HG03025 (cell line): Measurements from ENCODE around the gene GNB1L.

Source experiments
- ATAC-seq: cut with Tn5 transposase; IDR thresholded peaks from one replicate; pipeline ENCODE4 v1.9.1; 2021; ENCODE audit warnings: mild to moderate bottlenecking, moderate library complexity; ENCODE audit not compliant: unreplicated experiment, low FRiP score

The GNB1L gene

GRCh38 chr22:19756288-19757128 is 98.2 kb downstream of the GNB1L start:
- ATAC-seq = no peak

- ATAC-seq = no peak
These were observed 98.9 kb downstream of the GNB1L start for GRCh38 chr22:19755722-19756287.

DNA sequence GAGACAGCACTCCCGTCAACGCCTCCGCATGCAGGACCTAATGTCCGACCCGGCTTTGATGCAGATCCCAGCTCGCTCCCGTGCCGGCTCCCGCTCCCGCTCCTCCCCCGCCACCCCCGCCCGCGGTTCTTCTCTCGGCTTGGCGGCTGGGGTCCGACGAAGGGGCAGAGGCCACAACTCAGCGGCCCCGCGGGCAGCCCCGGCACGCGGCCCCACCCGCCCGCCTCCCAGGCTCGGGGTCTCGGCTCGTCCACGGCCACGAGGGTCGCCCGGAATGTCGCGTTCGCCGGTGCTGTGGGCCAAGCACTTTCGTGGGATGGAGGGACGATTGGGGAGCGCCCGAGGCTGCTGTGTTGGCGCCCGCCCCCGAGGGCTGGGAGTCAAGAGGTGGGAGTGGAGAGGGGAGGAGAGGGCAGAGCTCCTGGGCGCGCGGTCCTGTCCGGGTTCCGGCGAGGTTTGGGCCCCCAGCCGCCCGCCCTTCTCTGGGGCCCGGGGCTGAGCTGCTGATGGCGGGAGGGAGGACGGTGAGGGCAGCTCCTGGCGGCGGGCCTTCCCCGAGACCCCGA is 99.4 kb downstream of the GNB1L start:
- ATAC-seq = no peak

DNA sequence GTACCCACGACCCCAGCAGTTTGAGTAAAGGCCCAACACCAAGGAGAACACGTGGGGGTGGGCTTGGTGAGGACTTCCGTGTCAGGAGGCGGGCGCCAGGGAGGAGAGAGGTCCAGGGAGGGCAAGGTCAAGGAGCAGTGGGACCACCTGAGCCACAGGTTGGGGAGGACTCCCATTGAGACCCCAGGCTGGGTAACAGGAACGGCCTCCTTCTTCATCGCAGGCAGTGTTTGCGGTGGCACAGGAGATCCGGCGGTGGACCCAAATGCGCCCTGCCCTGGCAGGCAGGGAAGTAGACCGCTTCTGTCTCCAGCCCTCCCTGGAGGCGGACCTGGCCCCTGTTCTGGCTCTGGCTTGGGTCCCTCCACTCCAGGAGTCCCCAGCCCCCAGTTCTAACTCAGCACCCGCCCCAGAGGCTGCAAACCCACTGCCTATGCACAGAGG is 100.0 kb downstream of the GNB1L start:
- ATAC-seq = no peak

- ATAC-seq = no peak
These were observed 100.5 kb downstream of the GNB1L start for GRCh38 chr22:19753996-19754700.

DNA sequence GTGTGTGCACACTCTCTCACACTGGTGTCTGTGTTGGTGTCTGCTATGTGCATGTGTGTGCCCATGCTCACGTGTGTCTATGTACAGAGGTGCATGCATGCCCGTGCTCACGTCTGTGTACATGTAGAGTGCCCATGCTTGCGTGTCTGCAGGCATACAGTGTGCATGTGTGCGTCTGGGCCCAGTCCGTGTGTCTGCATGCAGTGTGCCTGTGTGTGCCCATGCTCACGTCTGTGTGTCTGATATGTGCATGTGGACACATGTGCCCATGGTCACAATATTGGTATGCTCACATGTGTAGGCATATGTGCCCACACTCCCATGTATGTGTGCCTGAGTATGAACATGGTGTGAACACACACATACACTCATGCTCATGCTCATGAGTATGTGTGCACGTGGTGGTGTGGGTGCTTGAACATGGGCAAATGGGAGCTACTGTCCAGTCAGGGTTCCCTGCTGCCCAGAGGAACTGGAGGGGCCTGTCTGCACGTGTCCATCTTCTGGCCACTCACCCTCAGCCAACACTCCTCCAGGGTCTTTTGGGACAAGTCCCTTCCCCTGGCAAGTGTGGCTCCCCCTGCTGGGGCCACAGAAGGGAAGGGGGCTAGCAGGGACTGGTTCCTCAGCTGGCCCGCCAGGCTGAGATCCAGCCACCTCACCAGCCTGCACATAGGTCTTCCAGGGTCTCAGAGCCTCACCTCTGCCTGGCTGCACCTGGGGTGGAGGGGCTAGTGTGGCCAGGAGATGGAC is 101.4 kb downstream of the GNB1L start:
- no peak for ATAC-seq

- ATAC-seq = no peak
These were observed 103.0 kb downstream of the GNB1L start for GRCh38 chr22:19751497-19752245.

DNA sequence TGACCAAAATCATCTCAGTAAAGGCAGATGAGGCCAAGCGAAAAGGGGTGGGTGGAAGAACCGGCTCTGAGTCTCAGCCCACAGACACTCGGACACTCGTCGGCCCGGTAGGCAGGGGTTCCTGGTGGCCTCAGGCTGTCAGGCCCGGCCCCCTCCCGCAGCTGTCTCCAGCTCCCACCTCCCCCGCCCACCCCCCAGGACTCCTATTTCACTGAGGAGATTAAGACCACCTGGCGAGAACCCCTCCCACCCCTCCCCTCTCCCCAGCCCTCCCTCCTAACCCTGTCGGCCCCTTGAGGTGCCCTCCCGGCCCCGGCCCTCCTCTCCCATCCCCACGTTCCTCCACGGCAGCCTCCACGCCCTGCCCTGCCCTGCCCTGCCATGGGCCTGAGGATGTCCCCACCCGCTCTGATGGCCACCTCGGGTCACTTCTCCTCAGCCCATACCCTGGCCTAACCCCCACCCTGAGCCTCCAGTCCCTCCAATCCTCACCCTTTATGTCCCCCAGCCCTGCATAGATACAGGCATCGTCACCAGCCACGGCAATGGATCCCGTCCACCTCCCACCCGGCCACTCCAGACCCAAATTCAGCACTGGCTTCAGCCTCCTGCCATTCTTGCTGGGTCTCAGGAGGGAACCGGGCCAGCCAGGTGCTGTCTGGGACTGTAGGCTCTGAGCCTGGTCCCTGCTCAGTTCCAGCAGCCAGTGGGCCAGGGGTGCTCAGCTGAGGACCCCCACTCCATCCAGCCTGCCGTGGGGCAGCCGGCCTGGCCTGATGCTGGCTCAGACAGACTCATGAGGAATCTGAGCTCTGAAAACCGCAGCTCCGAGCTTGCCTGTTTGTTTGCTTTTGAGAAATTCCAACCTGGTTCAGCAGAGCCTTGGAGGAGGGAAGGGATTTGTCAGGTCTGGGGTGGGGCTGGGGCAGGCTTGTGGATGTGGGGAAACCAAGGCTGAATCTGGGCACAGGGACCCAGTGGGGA is 103.9 kb downstream of the GNB1L start:
- no peak for ATAC-seq

DNA sequence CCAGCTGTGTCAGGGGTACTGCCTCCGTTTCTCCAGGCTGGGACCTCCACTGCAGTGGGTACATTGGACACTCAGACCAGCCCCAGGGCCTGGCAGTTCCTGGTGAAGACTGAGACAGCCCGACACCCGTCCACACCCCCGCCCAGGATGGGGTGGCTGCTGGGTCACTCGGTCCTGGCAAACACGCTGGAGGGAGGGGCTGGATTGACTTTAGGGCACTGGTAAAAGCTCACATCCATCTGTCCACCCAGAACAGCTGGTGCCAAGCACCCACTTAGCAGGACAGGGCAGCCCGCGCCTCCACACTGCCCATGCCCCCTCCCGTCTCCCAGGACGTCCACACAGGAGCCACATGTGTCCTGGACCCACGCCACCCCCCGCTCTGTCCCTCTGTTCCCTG is 104.8 kb downstream of the GNB1L start:
- no peak for ATAC-seq

GRCh38 chr22:19748991-19749664 is 105.5 kb downstream of the GNB1L start:
- ATAC-seq = no peak

GRCh38 chr22:19748139-19748538 is 106.5 kb downstream of the GNB1L start:
- no peak for ATAC-seq

DNA sequence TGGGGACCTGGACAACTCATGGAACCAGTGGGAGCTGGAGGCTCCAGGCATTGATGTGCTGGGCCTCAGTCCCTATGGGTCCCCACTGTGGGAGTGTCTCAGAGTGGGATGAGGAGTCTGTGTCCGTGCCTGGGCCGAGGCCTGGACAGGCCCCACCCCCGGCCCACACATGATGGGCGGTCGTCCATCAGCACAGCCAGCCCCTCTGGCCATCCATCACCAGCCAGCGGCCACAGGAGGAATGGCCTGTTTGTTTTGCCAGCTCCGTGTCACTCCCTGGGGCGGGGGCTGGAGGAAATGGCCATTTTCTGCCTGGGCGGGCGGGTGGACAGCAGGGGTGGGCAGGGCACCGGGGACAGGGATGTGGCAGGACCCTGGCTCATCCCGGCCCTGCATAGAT is 107.1 kb downstream of the GNB1L start:
- ATAC-seq = no peak

GRCh38 chr22:19746726-19747125 is 107.9 kb downstream of the GNB1L start:
- ATAC-seq = no peak

- ATAC-seq = no peak
These were observed 109.2 kb downstream of the GNB1L start for GRCh38 chr22:19745155-19746101.

- no peak for ATAC-seq
These were observed 110.2 kb downstream of the GNB1L start for GRCh38 chr22:19744350-19745006.

DNA sequence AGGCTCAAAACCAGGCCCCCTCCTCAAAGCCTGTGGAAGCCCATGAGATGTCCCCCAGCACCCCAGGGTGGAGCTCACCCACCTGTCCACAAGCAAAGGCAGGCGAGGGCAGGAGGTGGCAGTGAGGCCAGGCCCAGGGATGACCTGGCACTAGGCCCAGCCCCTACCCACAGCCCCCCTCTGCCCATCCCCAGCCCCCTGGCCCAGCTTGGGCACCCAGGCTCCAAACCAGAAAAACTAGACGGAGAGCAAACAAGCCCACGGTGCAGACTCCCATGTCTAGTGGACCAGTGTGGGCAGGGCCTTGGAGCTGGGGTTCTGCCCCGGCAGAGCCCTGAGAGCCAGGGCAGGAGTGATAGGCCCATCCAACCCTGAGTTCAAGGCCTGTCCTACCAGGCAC is 111.0 kb downstream of the GNB1L start:
- no peak for ATAC-seq
